Measurements from ENCODE around the gene UGT1A7. TPM values are rescaled to one million over a fixed set of nuclear protein-coding genes. Genes with fewer than 3 reads are reported as not detected.

UGT1A7 gene
- total RNA-seq, 1 donor from 2014 or later: 0.12 TPM

DNA sequence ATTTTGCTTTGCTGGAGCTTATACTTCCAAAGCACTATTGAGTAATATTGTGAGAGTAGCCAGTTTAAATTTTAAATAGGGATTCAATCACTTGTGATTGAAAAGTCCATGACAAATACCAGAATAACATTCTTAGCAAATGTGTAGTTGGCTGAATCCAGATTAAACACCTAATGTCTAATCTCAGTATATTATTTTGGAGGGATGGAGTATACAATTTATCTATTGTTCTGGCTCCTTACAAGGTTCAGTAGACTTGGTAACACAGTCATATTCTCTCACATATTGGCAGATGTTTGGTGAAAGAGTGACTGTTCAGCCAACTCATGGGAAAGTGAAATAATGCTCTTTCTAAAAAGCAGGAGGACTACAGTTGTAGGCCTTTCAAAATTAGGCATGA is 7.8 kb upstream of the UGT1A7 start:
- Mint-ChIP-seq H3K27ac (ENCODE audit: unreplicated experiment) (no peak overlapping the region), H3K36me3 (ENCODE audit: low read depth) (peaks cover 1% of the 10 kb centered on the region), H3K4me1 (ENCODE audit: low read depth) (peaks cover 5% of the 10 kb centered on the region), H3K4me3 (ENCODE audit: unreplicated experiment) (no peak overlapping the region), H3K27me3 (ENCODE audit: low read depth) (no peaks in the 10 kb centered on the region), H3K9me3 (ENCODE audit: low read depth) (peaks cover 6% of the 10 kb centered on the region)
- no peak for TF ChIP-seq CTCF (IDR thresholded peaks at IDR 0.05)
- no peak for DNase-seq (ENCODE audit: low spot score)

DNA sequence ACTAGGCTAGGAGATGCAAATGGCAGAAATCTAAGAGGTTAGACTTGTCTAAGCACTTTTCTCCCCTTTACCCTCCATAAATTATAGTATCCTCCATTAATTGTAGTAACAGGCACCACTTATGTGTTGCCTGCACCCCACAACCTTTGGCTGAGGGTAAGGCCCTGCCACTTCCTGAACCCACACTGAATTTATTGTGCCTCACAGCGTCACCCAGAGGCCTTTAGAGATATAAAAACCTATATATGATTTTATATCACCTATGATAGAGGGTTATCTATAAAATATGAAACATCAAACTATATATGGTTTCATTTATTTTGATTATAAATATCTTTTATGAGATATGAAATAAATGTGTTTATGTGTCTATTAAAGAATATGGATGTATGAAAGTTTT is 7.4 kb upstream of the UGT1A7 start:
- H3K27me3 Mint-ChIP-seq (ENCODE audit: low read depth): no peaks in the 10 kb centered on the region
- H3K4me1 Mint-ChIP-seq (ENCODE audit: low read depth): peaks cover 5% of the 10 kb centered on the region
- DNase-seq (ENCODE audit: low spot score): no peak
- no peak overlapping the region for H3K27ac Mint-ChIP-seq (ENCODE audit: unreplicated experiment)
- no peak overlapping the region for H3K4me3 Mint-ChIP-seq (ENCODE audit: unreplicated experiment)
- H3K36me3 Mint-ChIP-seq (ENCODE audit: low read depth): peaks cover 1% of the 10 kb centered on the region
- peaks cover 6% of the 10 kb centered on the region for H3K9me3 Mint-ChIP-seq (ENCODE audit: low read depth)
- TF ChIP-seq CTCF (IDR thresholded peaks at IDR 0.05): no peak

GRCh38 chr2:233674995-233675394 is 6.7 kb upstream of the UGT1A7 start:
- no peak for TF ChIP-seq CTCF (IDR thresholded peaks at IDR 0.05)
- Mint-ChIP-seq H3K4me3 (ENCODE audit: unreplicated experiment) (no peak overlapping the region), H3K27me3 (ENCODE audit: low read depth) (no peaks in the 10 kb centered on the region), H3K4me1 (ENCODE audit: low read depth) (peaks cover 5% of the 10 kb centered on the region), H3K9me3 (ENCODE audit: low read depth) (peaks cover 6% of the 10 kb centered on the region), H3K36me3 (ENCODE audit: low read depth) (peaks cover 1% of the 10 kb centered on the region), H3K27ac (ENCODE audit: unreplicated experiment) (no peak overlapping the region)
- no peak for DNase-seq (ENCODE audit: low spot score)

GRCh38 chr2:233676046-233676445 is 5.7 kb upstream of the UGT1A7 start:
- Mint-ChIP-seq H3K4me3 (ENCODE audit: unreplicated experiment) (no peak overlapping the region), H3K36me3 (ENCODE audit: low read depth) (peaks cover 1% of the 10 kb centered on the region), H3K9me3 (ENCODE audit: low read depth) (peaks cover 6% of the 10 kb centered on the region), H3K27ac (ENCODE audit: unreplicated experiment) (no peak overlapping the region), H3K27me3 (ENCODE audit: low read depth) (no peaks in the 10 kb centered on the region), H3K4me1 (ENCODE audit: low read depth) (peaks cover 5% of the 10 kb centered on the region)
- DNase-seq (ENCODE audit: low spot score): no peak
- TF ChIP-seq CTCF (IDR thresholded peaks at IDR 0.05): no peak

- no peaks in the 10 kb centered on the region for H3K36me3 Mint-ChIP-seq (ENCODE audit: low read depth)
- H3K27me3 Mint-ChIP-seq (ENCODE audit: low read depth): no peaks in the 10 kb centered on the region
- DNase-seq (ENCODE audit: low spot score): no peak
- H3K9me3 Mint-ChIP-seq (ENCODE audit: low read depth): peaks cover 6% of the 10 kb centered on the region
- TF ChIP-seq CTCF (IDR thresholded peaks at IDR 0.05): no peak
- H3K4me1 Mint-ChIP-seq (ENCODE audit: low read depth): peaks cover 5% of the 10 kb centered on the region
- H3K27ac Mint-ChIP-seq (ENCODE audit: unreplicated experiment): no peak overlapping the region
- H3K4me3 Mint-ChIP-seq (ENCODE audit: unreplicated experiment): no peak overlapping the region
Observed at GRCh38 chr2:233679196-233679595, 2.5 kb upstream of the UGT1A7 start.
